Stimulated activated CD8-positive, alpha-beta memory T cell treated with anti-CD3 and anti-CD28 coated beads, Interleukin-4, amount 100 ng/mL, for 48 hours (primary cell): ENCODE data around the gene FOXL3.
"Not testable (repeated sequence)": the region's sequence is repeated elsewhere in the genome, so short reads cannot be mapped to it uniquely, and the experiment has no call there.

Experiments
- DNase-seq: peaks from one replicate; pipeline ENCODE4 v3.0.0-alpha.2; 2020

Gene FOXL3

DNA sequence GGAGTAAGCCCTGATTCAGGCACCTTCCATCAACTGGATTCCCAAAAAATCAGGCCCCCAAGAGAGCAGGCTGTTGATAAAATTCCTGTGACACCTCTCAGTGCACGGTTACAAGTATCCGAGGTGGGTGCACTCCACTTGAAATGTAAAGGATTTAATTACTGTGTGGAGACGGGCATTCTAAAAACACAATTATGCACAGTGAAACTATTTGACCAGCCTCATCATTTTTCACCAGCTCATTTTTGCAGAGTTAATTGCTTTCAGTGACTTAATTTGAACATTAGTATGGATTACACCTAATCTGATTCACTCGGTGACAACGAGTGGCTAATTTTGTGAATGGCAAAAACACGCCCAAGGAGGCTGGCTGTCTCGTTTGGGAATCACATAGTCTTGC, 2.3 kb downstream of the FOXL3 start:
- DNase-seq, result no peak

DNA sequence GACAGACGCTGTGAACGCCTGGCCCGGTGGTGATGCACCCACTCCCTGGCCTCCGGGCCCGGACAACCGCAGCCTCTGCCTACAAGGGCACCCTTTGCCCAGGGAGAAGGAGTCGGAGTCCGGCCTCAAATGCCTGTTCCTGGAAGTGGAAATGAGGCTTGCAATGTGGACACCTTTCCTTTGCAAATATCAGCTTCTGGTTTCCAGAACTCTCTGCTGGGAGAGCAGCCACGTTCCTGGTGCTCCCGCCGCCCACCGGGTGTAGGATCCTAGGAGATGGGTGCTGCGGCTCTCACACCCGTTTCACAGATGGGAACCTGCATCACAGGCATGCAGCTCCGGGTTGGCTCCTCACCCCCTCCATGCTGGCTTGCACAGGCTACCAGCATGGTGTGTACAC, 2.9 kb downstream of the FOXL3 start:
- DNase-seq, result no peak

DNA sequence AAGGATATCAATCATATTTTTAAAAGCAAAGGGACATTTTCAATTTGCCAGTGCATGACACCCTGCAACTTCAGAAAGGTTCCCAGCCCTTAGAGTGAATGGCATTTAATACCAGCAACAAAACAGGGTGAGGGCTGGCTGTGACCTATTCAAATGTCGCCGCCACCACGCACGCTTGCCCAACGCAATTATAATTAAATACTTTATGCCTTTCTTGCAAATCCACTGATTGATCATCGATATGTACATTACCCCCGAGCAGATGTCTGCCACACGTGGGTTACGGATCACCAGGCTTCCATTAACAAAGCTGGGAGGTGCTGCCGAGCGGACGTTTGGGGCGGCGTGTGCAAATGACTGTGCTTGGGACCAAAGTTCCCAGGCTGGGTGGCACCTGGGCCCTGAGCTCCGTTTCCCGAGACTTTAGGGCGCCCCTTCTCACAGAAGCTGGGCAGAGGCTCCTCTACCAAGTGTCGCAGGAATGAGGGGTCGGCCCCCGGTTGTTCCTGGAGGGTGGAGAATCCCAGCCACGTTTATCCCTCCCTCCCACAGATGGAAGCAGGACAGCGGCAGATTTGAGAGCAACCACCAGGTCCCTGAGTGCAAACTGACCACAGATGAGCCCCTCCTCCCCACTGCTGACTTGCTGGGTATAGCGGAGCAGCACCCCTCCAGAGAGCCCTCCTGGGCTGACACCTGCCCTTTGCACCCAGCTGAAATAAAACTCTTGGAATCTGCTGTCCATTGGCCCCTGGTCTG, 3.9 kb downstream of the FOXL3 start:
- DNase-seq, result no peak

DNA sequence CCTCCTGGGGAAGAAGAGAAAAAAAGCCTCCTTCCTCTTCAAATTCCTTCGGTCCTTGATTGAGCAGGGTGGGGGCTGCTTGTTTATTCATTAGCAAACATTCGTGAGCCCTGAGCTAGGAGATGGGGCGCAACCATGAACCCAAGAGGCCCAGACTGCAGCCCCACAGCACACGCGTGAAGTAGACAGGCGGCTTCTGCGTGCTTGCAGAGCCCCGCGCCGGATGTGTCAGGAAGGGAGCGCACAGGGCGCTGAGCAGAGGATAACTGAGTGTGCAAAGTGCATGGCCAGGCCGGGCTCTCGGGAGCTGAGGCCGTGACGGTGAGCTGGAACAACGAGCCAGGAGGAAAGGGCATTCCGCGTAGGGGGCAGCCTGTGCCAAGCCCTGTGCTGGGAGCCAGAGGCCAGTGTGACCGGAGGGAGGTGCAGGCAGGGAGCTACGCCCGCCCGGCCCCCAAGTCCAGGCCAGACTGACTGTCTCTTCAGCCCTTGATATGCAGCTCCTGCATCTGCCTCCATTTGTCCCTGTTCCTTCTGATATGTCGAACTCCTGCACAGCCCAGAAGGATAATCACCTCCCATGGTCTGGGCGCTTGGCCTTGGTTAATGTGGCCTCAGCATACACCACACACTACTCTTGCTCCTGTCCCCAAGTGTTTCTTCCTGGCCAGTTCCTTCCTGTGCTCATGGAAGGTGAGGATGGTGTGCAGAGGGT, 4.6 kb downstream of the FOXL3 start:
- DNase-seq, result no peak

DNA sequence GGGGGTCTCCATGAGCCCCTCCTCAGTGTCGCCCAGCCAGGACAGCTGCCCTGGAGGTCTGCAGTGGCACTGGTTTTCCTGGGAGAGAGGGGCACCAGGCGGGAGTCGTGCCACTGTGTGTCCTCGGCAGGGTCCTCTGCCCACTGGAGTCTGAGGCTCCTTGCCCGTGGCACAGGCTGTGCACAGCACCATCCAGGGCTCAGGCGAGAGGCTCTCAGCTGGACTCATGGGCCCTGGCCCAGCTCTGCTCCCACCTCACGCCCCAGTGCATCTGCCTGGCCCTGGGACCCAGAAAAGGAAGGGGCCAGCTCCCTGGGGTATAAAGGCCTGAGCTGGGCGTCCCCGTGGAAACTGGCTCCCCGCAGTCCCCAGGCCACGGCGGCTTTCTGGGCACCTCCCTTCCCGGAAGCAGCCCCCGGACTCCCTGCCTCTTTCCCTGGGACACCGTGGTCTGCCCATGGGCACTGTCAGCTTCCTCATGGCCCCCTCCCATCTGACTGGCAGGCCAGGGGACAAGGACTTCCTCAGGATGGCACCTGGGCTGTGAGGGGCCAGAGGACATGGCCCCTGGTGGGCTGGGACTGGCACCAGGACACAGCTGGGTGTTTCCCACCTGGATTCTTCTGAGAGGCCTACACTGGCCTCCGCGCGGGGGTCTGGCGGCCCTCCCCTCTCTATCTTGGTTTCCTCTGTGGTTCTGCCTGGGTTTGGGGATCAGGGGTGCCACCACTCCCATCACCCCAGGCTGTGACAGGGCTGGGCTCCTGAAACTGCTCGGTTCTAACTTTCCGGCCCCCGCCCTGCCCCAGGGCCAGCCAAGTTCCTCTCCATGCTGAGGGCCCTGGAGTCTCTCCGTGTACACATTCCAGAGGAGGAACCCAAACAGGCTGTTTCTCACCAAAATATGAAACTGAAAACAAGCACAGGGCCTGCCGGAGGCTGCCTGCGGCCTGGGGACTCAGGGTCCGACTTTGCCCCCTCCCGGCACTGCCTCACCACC, 5.5 kb downstream of the FOXL3 start:
- no peak for DNase-seq

DNA sequence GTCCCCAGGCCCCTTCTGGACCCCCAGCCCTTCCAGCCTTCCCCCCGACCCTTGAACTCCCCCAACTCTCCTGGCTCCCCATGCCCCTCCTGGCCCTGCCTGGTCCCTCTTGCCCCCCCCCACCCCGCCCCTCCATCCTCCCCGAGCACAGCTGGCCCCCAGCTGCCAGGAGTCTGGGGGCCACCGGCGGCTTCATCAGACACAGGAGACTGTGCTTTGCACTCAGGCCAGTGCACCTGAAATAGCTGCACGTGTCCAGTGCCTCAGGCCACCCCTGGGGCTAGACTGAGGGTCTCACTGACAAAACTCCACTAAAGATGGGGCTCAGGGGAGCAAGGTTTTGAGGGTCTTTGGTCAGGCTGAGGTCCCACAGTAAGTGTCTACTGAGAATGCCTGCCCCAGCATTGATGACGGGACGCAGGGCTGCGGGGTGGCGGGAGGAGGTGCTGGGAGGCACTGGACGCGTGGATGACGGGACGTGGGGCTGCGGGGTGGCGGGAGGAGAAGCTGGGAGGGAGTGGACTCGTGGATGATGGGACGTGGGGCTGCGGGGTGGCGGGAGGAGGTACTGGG, 6.5 kb downstream of the FOXL3 start:
- DNase-seq, result no peak

DNA sequence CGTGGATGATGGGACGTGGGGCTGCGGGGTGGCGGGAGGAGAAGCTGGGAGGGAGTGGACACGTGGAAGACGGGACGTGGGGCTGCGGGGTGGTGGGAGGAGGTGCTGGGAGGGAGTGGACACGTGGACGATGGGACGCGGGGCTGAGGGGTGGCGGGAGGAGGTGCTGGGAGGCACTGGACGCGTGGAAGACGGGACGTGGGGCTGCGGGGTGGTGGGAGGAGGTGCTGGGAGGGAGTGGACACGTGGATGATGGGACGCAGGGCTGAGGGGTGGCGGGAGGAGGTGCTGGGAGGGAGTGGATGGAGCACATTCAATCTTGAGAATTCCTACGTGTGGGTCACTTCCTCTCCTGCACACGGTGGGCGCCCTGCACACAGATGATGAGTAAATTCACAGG, 7.2 kb downstream of the FOXL3 start:
- not testable (repeated sequence) for DNase-seq

DNA sequence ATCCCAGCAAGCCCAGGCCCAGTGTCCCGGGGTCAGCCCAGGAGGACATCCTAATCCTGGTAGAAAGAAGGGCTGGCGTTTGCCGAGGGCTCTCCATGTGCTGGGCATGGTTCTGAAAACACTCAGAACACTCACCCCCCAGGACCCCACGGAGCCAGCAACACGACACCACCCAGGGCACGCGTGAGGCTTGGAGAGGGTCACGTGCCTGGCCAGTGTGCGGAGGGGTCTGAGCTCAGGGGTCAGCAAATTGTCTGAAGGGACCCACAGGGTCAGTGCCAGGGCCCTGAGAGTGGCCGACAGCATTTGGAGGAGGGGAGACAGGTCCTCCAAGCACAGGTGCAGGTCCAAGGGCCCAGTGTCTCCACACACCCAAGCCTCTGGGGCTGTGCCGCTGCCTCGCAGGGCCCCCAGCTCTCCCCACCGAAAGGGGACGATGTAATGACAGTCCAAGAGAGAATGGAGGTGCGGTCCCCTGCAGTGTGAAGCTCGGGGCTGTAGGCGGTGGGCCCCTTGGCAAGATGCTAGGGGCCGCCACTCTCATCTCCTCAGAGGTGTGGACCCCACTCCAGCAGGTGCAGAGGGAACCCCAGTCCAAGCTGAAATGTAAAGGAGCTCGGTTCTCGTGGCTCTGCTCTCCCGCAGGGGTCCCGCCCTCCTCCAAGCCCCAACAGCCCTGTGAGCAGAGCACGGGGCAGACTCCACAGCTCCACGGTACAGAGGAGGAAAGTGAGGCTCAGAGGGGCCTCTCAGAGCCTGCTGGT, 7.8 kb downstream of the FOXL3 start:
- DNase-seq, result no peak

DNA sequence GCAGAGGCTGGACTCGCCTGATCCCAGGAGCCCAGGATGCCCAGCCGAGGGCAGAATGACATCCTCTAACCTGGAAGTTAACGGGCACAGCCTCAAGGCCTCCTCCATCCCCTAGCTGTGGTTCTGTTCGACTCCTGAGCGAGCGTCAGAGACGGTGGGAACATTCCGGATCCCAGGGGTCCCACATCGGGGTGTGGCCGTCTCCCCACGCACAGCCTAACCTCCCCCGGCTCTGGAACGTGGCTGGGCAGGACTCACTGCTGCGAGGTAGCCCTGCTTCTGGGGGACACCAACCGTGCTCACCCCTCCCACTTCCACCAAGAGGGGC, 8.4 kb downstream of the FOXL3 start:
- DNase-seq, result no peak

DNA sequence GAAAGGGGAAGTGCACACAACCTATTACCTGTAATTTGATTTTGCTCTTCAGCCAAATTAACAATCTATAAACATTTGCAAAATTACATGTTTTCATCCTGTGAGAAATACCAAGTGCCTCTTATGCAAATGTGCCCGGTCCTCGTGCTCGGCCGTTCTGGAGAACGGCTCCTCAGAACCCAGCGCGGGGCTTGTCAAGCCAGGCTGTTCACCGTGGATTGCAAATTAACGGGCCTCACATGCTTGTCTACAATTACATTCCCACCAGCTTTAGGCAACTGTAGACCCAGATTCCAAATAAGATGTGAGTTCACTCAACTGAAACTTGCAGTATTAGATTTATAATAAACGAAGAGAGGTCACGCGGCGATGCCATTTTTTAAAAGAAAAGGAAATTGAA, 8.8 kb downstream of the FOXL3 start:
- DNase-seq, result no peak

DNA sequence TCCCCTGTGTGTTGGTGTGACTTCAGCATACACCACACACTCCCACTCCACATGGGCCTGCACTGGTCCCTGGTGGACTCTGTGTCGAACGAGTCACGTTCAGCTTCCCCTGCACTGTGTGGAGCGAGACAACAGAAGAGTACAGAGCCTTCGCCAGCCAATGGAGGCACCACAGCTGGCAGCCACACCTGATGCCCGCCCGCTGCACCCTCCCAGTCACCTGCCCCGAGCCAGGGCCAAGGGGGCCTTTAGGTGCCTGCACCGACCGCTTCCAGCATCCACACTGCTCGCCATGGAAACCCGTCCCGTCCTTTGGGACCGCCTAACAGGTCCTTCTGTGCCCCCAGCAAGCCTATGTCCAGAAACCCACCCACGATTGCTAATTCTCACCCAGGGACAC, 9.2 kb downstream of the FOXL3 start:
- no peak for DNase-seq

DNA sequence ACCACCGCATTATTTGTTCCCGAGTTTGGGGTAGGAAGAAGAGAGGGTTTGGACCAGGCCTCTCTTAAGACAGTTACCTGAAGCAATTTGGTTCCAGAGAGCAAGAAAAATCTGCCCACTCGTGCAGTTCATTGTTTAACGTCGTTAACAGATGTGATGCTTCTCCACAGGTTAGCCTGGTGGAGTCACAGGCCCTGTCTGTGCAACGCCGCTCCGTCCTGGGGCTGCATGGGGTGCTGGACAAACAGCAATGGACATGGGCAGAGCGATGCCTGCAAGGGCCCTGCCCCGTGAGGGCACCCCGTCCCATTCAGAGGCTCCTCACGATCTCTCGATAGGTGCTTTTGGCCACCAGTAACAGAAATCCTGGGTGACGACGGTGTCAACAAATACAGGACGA, 9.7 kb downstream of the FOXL3 start:
- no peak for DNase-seq

DNA sequence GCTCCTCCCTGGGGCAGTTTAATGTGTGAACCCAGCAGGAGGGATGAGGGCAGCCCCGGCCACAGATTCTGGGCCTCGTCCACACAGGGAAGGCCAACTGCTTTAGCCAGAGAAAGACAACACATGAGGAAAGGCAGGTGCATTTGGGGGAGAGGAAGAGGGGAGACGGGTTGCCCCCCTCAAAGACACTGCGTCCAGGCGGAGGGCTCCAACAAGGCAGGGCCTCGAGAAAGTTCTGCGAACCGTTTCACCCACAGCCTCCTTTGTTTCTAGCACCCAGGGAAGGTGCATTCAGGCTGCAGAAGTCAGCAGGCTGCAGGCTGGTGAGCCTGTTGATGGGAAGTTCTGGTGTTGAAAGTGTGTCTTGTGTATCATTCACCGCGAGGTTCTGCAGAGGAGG, 10.1 kb downstream of the FOXL3 start:
- no peak for DNase-seq

DNA sequence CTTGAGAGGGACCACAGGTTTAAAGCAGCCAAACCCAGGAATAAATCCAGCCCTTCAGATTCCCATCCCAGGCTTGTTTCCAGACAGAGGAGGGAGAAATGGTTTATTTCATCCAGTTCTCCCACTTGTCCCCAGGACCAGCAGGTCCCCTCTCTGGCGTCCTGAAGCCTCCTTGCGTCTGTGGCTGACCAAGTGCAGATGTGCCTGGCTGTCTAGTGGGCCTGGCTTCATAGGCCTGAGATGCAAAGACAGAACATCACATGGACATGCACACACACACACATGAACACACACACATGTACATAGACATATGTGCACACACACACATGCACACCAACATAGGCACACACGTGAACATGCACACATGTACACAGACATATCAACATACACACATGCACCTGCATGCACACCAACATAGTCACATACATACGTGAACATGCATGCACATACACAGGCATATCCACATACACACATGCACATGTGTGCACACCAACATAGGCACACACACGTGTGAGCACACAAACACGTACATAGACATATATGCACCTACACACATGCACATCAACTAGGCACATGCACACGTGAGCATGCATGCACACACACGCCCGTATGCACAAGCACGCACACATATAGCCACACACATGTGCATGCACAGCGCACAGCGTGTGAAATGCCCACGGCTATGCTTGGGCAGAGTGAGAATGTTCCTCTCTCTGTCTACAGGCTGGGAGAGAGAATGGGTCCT, 10.7 kb downstream of the FOXL3 start:
- DNase-seq, result no peak

DNA sequence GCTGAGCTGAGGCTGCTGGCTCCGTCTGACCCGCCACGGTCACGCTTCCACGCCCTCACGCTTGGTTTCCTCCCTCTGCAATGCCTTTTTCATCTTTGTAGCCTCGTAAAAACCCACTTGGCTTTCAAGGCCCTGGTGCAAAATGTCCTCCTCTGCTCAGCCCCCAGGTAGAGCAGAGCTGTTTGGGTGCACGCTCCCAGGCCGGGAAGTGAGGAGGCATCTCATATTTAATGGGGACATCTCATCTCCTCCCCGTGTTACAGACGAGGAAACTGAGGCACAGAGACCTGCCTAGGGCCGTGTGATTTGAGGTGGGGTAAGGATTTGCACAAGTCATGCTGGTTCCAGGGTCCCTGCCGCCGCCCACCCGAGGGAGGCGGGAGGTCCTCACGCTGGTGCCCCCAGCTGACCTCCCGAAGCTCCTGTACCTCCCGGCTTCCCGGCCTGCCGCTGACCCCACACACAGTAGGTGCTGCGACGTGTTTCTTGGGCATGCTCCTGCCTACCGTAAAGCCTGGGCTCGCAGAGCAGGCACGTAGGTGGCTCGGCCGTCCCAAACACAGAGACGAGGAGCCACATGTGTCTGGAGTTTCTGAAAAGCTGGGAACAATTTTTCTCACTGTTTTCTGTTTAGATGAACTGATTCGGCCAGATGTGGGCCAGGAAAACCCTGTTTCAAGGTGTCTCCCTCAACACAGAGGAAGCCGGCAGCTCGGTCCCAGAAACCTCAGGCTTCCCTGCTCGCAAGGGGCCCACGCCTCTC, 11.5 kb downstream of the FOXL3 start:
- no peak for DNase-seq

DNA sequence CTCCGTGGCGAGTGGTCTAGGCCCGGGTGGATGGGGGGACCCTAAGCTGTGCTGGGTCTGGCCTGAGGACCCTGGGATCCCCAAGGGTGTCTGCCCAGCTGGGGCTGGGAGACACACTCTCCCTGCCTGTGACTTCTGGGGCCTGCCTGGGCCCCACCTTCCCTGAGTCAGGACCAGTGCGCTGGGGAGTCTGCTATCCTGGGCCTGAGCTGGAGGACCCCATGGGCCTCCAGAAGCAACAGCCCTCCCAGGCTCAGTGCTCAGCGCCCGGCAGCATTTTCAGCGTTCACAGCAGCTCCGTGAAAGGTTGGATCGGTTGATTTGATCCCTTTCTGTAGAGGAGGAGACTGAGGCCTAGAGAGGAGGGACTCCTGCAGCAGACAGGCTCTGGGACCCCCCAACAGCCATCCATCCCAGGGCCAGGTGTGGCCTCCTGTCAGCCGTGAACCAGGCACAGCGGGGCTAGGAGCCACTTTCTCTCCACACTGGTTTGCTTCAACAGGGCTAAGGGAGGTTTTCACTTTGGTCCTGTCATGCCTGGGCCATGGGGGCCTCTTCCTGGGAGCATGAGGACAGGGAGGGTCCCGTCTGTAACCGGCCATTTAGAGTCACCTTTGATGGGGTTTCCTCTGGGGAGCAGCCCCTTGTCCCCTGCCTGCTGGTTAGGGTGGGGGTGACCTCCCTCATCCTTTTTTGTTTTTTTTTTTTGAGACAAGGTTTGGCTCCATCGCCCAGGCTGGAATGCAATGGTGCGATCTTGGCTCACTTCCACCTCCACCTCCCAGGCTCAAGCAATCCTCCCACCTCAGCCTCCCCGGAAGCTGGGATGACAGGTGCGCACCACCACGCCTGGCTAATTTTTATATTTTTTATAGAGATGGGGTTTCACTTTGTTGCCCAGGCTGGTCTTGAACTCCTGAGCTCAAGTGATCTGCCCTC, 12.4 kb downstream of the FOXL3 start:
- no peak for DNase-seq

DNA sequence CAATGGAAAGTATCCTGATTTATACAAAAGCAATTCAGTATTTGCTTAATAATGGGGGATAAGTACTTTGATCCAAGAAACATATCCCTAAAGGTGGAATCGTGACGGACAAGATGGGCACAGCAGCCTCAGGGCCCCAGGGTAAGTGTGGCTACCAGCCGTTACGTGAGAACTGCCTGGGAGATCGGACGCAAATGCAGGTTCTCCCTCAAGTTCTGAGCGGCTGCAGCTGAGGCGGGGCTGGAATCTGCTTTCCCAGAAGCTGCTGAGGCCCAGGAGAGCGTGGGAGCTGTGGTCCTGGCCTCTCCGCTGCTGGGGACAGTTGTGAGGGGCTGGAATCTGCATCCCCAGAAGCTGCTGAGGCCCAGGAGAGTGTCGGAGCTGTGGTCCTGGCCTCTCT, 13.5 kb downstream of the FOXL3 start:
- no peak for DNase-seq

DNA sequence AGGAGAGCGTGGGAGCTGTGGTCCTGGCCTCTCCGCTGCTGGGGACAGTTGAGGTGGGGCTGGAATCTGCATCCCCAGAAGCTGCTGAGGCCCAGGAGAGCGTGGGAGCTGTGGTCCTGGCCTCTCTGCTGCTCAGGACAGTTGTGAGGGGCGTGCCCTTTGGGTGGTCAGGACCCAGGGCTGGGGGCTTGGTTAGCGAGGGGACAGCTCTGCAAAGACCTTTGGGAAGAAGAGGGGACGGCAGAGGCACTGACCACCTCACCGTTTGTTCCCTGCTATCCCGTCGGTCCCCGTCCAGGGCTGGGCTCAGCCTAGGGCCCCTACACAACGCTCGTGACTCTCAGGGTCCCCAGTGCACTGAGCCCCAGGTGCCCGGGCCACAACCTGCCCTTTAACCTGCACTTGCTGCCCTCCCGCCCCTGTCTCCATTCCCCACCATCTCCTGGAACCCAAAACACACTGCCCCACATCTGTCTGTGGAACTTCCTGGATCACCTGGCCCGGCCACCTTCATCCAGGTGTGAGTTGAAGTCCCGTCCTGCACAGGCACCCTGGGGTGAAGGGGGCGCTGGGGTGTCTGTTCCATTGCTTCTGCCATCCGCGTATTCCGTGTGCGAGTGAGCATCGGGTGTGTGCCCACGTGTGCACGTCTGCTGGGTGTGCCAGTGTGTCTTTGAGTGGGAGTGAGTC, 14.1 kb downstream of the FOXL3 start:
- DNase-seq, result no peak
